IPS-20b (cell line): Measurements from ENCODE around the gene FIGNL2.

Experiments used
- H3K27ac ChIP-seq: one replicate; pipeline ENCODE4 v1.5.1; 2013; ENCODE audit warnings: low read length
- H3K27me3 ChIP-seq: 2 replicates; pipeline ENCODE4 v1.6.1; 2013; ENCODE audit warnings: mild to moderate bottlenecking, low read length, inconsistent platforms; ENCODE audit not compliant: insufficient read depth
- H3K36me3 ChIP-seq: 2 replicates; pipeline ENCODE4 v1.6.1; 2013; ENCODE audit warnings: low read depth, mild to moderate bottlenecking, inconsistent platforms, low read length, moderate library complexity; ENCODE audit not compliant: insufficient read depth
- H3K4me1 ChIP-seq: 2 replicates; pipeline ENCODE4 v1.6.1; 2013; ENCODE audit warnings: mild to moderate bottlenecking, control low read depth, inconsistent platforms, low read length, moderate library complexity; ENCODE audit not compliant: insufficient read depth
- H3K4me3 ChIP-seq: 2 replicates; pipeline ENCODE4 v1.5.1; 2013; ENCODE audit warnings: mild to moderate bottlenecking, low read length, inconsistent platforms
- H3K9ac ChIP-seq: 2 replicates; pipeline ENCODE4 v1.6.1; 2013; ENCODE audit warnings: low read depth, mild to moderate bottlenecking, inconsistent platforms, low read length, moderate library complexity
- H3K9me3 ChIP-seq: 2 replicates; pipeline ENCODE4 v1.6.1; 2013; ENCODE audit warnings: mild to moderate bottlenecking, low read depth, low read length, inconsistent platforms; ENCODE audit not compliant: insufficient read depth

FIGNL2 gene

GRCh38 chr12:51848326-51848727 lies at the start of gene FIGNL2:
Gene FIGNL2 (minus strand): TSS chr12:51848718. CDS start chr12:51822413, 26,305 bp downstream.
- H3K9ac ChIP-seq: peak within 1 kb of the TSS; percentile 64
- H3K27ac ChIP-seq: no peak within 1 kb of the TSS
- no peaks in the 10 kb centered on the region for H3K36me3 ChIP-seq
- H3K27me3 ChIP-seq: peaks cover 60% of the 10 kb centered on the region
- H3K4me1 ChIP-seq: peaks cover 19% of the 10 kb centered on the region; the same call in 1 of the 2 replicates
- no peaks in the 10 kb centered on the region for H3K9me3 ChIP-seq
- H3K4me3 ChIP-seq: peak within 1 kb of the TSS; percentile 82

- Histone ChIP-seq H3K36me3 (no peaks in the 10 kb centered on the region), H3K4me3 (no peak overlapping the region), H3K27ac (no peak overlapping the region), H3K27me3 (no peaks in the 10 kb centered on the region), H3K4me1 (no peaks in the 10 kb centered on the region), H3K9ac (no peak overlapping the region), H3K9me3 (no peaks in the 10 kb centered on the region)
Observed at GRCh38 chr12:51897181-51897580, 48.7 kb upstream of the FIGNL2 start.

GRCh38 chr12:51896236-51896635 lies 47.7 kb upstream of the FIGNL2 start:
- Histone ChIP-seq H3K9ac (no peak overlapping the region), H3K36me3 (no peaks in the 10 kb centered on the region), H3K27me3 (no peaks in the 10 kb centered on the region), H3K4me1 (no peaks in the 10 kb centered on the region), H3K27ac (no peak overlapping the region), H3K4me3 (no peak overlapping the region), H3K9me3 (no peaks in the 10 kb centered on the region)

- Histone ChIP-seq H3K9ac (no peak overlapping the region), H3K27ac (no peak overlapping the region), H3K9me3 (no peaks in the 10 kb centered on the region), H3K4me3 (no peak overlapping the region), H3K36me3 (no peaks in the 10 kb centered on the region), H3K27me3 (no peaks in the 10 kb centered on the region), H3K4me1 (no peaks in the 10 kb centered on the region)
Observed at GRCh38 chr12:51895378-51896135, 47.0 kb upstream of the FIGNL2 start.

GRCh38 chr12:51893786-51894185 lies 45.3 kb upstream of the FIGNL2 start:
- Histone ChIP-seq H3K27me3 (0 out of 2 replicates have a peak, but pooled peaks cover 5% of the 10 kb centered on the region), H3K27ac (no peak overlapping the region), H3K4me1 (no peaks in the 10 kb centered on the region), H3K9me3 (no peaks in the 10 kb centered on the region), H3K4me3 (no peak overlapping the region), H3K9ac (no peak overlapping the region), H3K36me3 (no peaks in the 10 kb centered on the region)

GRCh38 chr12:51891843-51892242 lies 43.3 kb upstream of the FIGNL2 start:
- Histone ChIP-seq H3K36me3 (no peaks in the 10 kb centered on the region), H3K4me3 (no peak overlapping the region), H3K9ac (no peak overlapping the region), H3K9me3 (no peaks in the 10 kb centered on the region), H3K27ac (no peak overlapping the region), H3K4me1 (no peaks in the 10 kb centered on the region), H3K27me3 (peaks cover 14% of the 10 kb centered on the region)

- Histone ChIP-seq H3K9me3 (no peaks in the 10 kb centered on the region), H3K27ac (no peak overlapping the region), H3K4me1 (peaks cover 4% of the 10 kb centered on the region; the same call in 1 of the 2 replicates), H3K9ac (no peak overlapping the region), H3K4me3 (no peak overlapping the region), H3K27me3 (peaks cover 14% of the 10 kb centered on the region), H3K36me3 (no peaks in the 10 kb centered on the region)
Observed at GRCh38 chr12:51890511-51891171, 42.1 kb upstream of the FIGNL2 start.

- H3K36me3 ChIP-seq: no peaks in the 10 kb centered on the region
- H3K27me3 ChIP-seq: peaks cover 14% of the 10 kb centered on the region
- H3K9me3 ChIP-seq: no peaks in the 10 kb centered on the region
- no peak overlapping the region for H3K4me3 ChIP-seq
- peaks cover 4% of the 10 kb centered on the region; the same call in 1 of the 2 replicates for H3K4me1 ChIP-seq
- H3K9ac ChIP-seq: no peak overlapping the region
- no peak overlapping the region for H3K27ac ChIP-seq
Observed at GRCh38 chr12:51890133-51890464, 41.6 kb upstream of the FIGNL2 start.

GRCh38 chr12:51889216-51890132 lies 41.0 kb upstream of the FIGNL2 start:
- Histone ChIP-seq H3K36me3 (no peaks in the 10 kb centered on the region), H3K27ac (no peak overlapping the region), H3K9me3 (no peaks in the 10 kb centered on the region), H3K4me3 (no peak overlapping the region), H3K27me3 (peaks cover 14% of the 10 kb centered on the region), H3K4me1 (peaks cover 4% of the 10 kb centered on the region; the same call in 1 of the 2 replicates), H3K9ac (no peak overlapping the region)

GRCh38 chr12:51888316-51889215 lies 40.0 kb upstream of the FIGNL2 start:
- H3K27ac ChIP-seq: no peak overlapping the region
- no peaks in the 10 kb centered on the region for H3K9me3 ChIP-seq
- no peak overlapping the region for H3K9ac ChIP-seq
- H3K27me3 ChIP-seq: peaks cover 14% of the 10 kb centered on the region
- H3K36me3 ChIP-seq: no peaks in the 10 kb centered on the region
- H3K4me3 ChIP-seq: peak overlapping the region; percentile 65
- peaks cover 4% of the 10 kb centered on the region; the same call in 1 of the 2 replicates for H3K4me1 ChIP-seq
